Stimulated activated CD4-positive, alpha-beta T cell treated with anti-CD3 and anti-CD28 coated beads, TNF-alpha, amount 100 ng/mL, for 24 hours (primary cell): ENCODE results near the gene KLHL13.

Experiments
- DNase-seq, 3 experiments: peaks; one replicate each; pipeline ENCODE4 v3.0.0-alpha.2; 2020; ENCODE audit warnings: low read depth in 3 of 3

Gene KLHL13

GRCh38 chrX:117851025-117851424 lies 265.6 kb downstream of the KLHL13 start:
- no peak for DNase-seq
